DMS53 treated with DMSO at 0.1 percent for 48 hours (cell line): ENCODE measurements around the gene ATP1A1.

Experiments used
- DNase-seq: peaks from one replicate; lab custom pipeline; 2025; ENCODE audit not compliant: unreplicated experiment; lab: John Stamatoyannopoulos, UW

ATP1A1 gene

GRCh38 chr1:116389013-116389412 is 16.0 kb downstream of the ATP1A1 start:
- no peak for DNase-seq

GRCh38 chr1:116389686-116390085 is 16.6 kb downstream of the ATP1A1 start:
- no peak for DNase-seq

- no peak for DNase-seq
Observed at GRCh38 chr1:116390195-116390594, 17.2 kb downstream of the ATP1A1 start.

GRCh38 chr1:116391185-116391584 is 18.1 kb downstream of the ATP1A1 start:
- DNase-seq = no peak

GRCh38 chr1:116392717-116393404 is 19.8 kb downstream of the ATP1A1 start:
- DNase-seq = no peak

GRCh38 chr1:116393792-116394191 is 20.7 kb downstream of the ATP1A1 start:
- DNase-seq = no peak

GRCh38 chr1:116394270-116394669 is 21.2 kb downstream of the ATP1A1 start:
- DNase-seq = no peak

GRCh38 chr1:116396769-116397168 is 23.7 kb downstream of the ATP1A1 start:
- no peak for DNase-seq

GRCh38 chr1:116397728-116398127 is 24.7 kb downstream of the ATP1A1 start:
- no peak for DNase-seq

- DNase-seq = no peak
Observed at GRCh38 chr1:116400780-116401179, 27.7 kb downstream of the ATP1A1 start.

GRCh38 chr1:116401646-116402176 is 28.7 kb downstream of the ATP1A1 start:
- DNase-seq = no peak

- no peak for DNase-seq
Observed at GRCh38 chr1:116402333-116402732, 29.3 kb downstream of the ATP1A1 start.

GRCh38 chr1:116403496-116404136 is 30.6 kb downstream of the ATP1A1 start:
- DNase-seq = no peak

GRCh38 chr1:116404699-116405098 is 31.7 kb downstream of the ATP1A1 start:
- DNase-seq = no peak

GRCh38 chr1:116405241-116406135 is 32.4 kb downstream of the ATP1A1 start:
- DNase-seq = no peak

- no peak for DNase-seq
Observed at GRCh38 chr1:116407033-116407432, 34.0 kb downstream of the ATP1A1 start.

GRCh38 chr1:116408193-116408592 is 35.1 kb downstream of the ATP1A1 start:
- DNase-seq = no peak

- no peak for DNase-seq
Observed at GRCh38 chr1:116408803-116409720, 36.0 kb downstream of the ATP1A1 start.

- no peak for DNase-seq
Observed at GRCh38 chr1:116409751-116410191, 36.7 kb downstream of the ATP1A1 start.

GRCh38 chr1:116411784-116412479 is 38.9 kb downstream of the ATP1A1 start:
- DNase-seq = peak; percentile 14
